ENCODE results near the gene PRMT6. TPM values are rescaled to one million over a fixed set of nuclear protein-coding genes. Genes with fewer than 3 reads are reported as not detected.
"Not testable (repeated sequence)": the region's sequence is repeated elsewhere in the genome, so short reads cannot be mapped to it uniquely, and the experiment has no call there.

Gene PRMT6
- total and polyA plus RNA-seq, 10 donors = 10.2 to 18.9 (median 13.9) TPM

GRCh38 chr1:107018445-107018844 lies 38.0 kb upstream of the PRMT6 start:
- no peaks in the 10 kb centered on the region for H3K4me1 ChIP-seq
- TF ChIP-seq CTCF (IDR thresholded peaks at IDR 0.05 in 8 of 11, conservative IDR thresholded peaks at IDR 0.05 in 3 of 11) (no peak), POLR2A (IDR thresholded peaks at IDR 0.05) (no peak), POLR2AphosphoS5 (IDR thresholded peaks at IDR 0.05) (no peak)
- DNase-seq = no peak
- H3K9me3 ChIP-seq = peaks cover 0 to 6% (median 0%) of the 10 kb centered on the region in 8 donors
- no peak overlapping the region for H3K27ac ChIP-seq
- no peaks in the 10 kb centered on the region for H3K27me3 ChIP-seq (replicated peaks in 1 of 7)
- H3K36me3 ChIP-seq = no peaks in the 10 kb centered on the region
- intact Hi-C loops (cut with DNase I; ENCODE audit: low total_unique reads) = no loop called here
- 72 to 87% (median 78%) methylated on average over 5 of the region's 5 CpGs for WGBS, 5 donors
- H3K4me3 ChIP-seq = no peak overlapping the region

DNA sequence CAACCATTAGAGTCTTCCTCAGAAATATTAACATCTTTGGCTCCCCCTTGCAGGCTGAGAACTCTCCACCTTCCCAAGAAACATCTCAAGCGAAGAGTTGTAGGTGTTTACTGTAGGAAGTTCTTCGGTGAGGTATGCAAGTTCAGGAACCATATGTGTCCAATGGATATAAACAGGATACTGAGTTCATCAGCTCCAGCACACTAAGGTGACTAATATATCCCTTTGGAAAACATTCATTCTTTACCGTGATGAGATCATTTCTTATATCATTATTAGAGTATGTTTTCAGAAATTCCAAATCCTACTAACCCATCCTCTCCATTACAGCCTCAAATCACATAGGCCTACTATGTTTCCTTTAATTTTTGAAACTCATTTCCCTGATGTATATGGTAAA lies 37.3 kb upstream of the PRMT6 start:
- intact Hi-C loops (cut with DNase I; ENCODE audit: low total_unique reads) = no loop called here
- 74 to 86% (median 81%) methylated on average over 3 of the region's 3 CpGs for WGBS, 5 donors
- H3K27me3 ChIP-seq (replicated peaks in 1 of 7) = no peaks in the 10 kb centered on the region
- H3K4me1 ChIP-seq = no peaks in the 10 kb centered on the region
- no peak overlapping the region for H3K4me3 ChIP-seq
- no peak for TF ChIP-seq CTCF (IDR thresholded peaks at IDR 0.05 in 8 of 11, conservative IDR thresholded peaks at IDR 0.05 in 3 of 11)
- TF ChIP-seq POLR2AphosphoS5 (IDR thresholded peaks at IDR 0.05) = no peak
- TF ChIP-seq POLR2A (IDR thresholded peaks at IDR 0.05) = no peak
- no peak for DNase-seq
- H3K9me3 ChIP-seq = peaks cover 0 to 6% (median 0%) of the 10 kb centered on the region in 8 donors
- H3K36me3 ChIP-seq = no peaks in the 10 kb centered on the region
- H3K27ac ChIP-seq = no peak overlapping the region

- H3K4me1 ChIP-seq; H3K36me3 ChIP-seq; H3K27ac ChIP-seq; H3K27me3 ChIP-seq (replicated peaks in 1 of 7); DNase-seq; H3K4me3 ChIP-seq; intact Hi-C loops (cut with DNase I; ENCODE audit: low total_unique reads): not testable (repeated sequence)
- 85 to 94% (median 93%) methylated on average over 3 of the region's 3 CpGs for WGBS, 5 donors
- H3K9me3 ChIP-seq = peaks cover 0 to 15% (median 9%) of the 10 kb centered on the region in 8 donors
Observed at GRCh38 chr1:107038874-107039273, 17.6 kb upstream of the PRMT6 start.

DNA sequence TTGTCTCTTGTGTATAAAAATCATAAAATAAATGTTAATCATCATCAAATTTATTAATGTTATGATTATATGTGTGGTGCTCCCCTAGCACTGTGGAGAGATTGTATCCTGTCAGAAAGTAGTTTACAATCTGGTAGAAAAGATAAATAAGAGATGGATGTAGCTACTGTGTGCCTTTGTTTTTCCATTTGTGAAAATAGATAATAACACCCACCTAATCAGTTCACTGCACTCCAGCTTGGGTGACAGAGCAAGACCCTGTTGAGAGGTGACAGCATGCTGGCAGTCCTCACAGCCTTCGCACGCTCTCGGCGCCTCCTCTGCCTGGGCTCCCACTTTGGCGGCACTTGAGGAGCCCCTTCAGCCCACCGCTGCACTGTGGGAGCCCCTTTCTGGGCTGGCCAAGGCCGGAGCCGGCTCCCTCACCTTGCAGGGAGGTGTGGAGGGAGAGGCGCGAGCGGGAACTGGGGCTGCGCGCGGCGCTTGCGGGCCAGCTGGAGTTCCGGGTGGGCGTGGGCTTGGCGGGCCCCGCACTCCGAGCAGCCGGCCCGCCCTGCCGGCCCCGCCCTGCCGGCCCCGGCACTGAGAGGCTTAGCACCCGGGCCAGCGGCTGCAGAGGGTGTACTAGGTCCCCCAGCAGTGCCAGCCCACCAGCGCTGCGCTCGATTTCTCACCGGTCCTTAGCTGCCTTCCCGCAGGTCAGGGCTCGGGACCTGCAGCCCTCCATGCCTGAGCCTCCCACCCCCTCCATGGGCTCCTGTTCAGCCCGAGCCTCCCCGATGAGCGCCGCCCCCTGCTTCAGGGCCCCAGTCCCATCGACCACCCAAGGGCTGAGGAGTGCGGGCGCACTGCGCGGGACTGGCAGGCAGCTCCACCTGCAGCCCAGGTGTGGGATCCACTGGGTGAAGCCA lies 11.9 kb upstream of the PRMT6 start:
- H3K27ac ChIP-seq; H3K27me3 ChIP-seq (replicated peaks in 1 of 7); intact Hi-C loops (cut with DNase I; ENCODE audit: low total_unique reads); H3K4me3 ChIP-seq; H3K4me1 ChIP-seq; H3K36me3 ChIP-seq: not testable (repeated sequence)
- H3K9me3 ChIP-seq = peaks cover 0 to 18% (median 7%) of the 10 kb centered on the region in 8 donors
- peak; percentile 69 for DNase-seq
- WGBS, 5 donors = 95 to 98% (median 97%) methylated on average over 18 to 44 of the region's 44 CpGs

DNA sequence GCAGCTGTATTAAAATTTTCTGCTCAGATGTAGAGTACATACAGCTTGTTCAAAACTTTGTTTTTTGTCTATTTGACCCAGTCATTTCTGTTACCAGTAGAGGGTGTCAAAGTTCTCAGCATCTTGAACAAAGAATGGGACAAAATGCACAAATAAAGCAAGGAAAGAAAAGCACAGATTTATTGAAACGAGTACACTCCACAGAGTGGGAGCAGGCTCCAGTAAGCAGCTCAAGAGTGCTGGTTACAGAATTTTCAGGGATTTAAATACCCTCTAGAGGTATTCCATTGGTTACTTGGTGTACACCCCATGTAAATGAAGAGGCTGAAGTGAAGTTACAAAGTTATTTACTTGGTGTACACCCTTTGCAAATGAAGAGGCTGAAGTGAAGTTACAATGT lies 8.9 kb upstream of the PRMT6 start:
- H3K4me1 ChIP-seq = no peaks in the 10 kb centered on the region
- WGBS, 5 donors = 57 to 84% (median 68%) methylated on average over 1 of the region's 1 CpG
- TF ChIP-seq CTCF (IDR thresholded peaks at IDR 0.05 in 8 of 11, conservative IDR thresholded peaks at IDR 0.05 in 3 of 11) = no peak
- TF ChIP-seq POLR2A (IDR thresholded peaks at IDR 0.05) = no peak
- TF ChIP-seq POLR2AphosphoS5 (IDR thresholded peaks at IDR 0.05) = no peak
- H3K9me3 ChIP-seq = peaks cover 0 to 11% (median 0%) of the 10 kb centered on the region in 8 donors
- no peak overlapping the region for H3K27ac ChIP-seq
- no peak overlapping the region for H3K4me3 ChIP-seq
- H3K36me3 ChIP-seq = no peaks in the 10 kb centered on the region
- DNase-seq = no peak
- intact Hi-C loops (cut with DNase I; ENCODE audit: low total_unique reads) = no loop called here
- no peaks in the 10 kb centered on the region for H3K27me3 ChIP-seq (replicated peaks in 1 of 7)

Data from spleen (tissue), 11 donors.